ENCODE data around the gene MACROD1. TPM values are rescaled to one million over a fixed set of nuclear protein-coding genes. Genes with fewer than 3 reads are reported as not detected.
A peak's percentile ranks its signal among the peaks of the same experiment; 100 is the strongest.
"Not testable (repeated sequence)": the region's sequence is repeated elsewhere in the genome, so short reads cannot be mapped to it uniquely, and the experiment has no call there.

Gene MACROD1
- total RNA-seq, 2 experiments from 2014 or later: 38.7 to 48.6 TPM

- intact Hi-C loops (cut with micrococcal nuclease): loop anchor here (1.0 kb wide), 7 partner anchors 12 to 443 kb away; partner anchors contain the start of genes ESRRA and OTUB1
- no peaks in the 10 kb centered on the region for H3K27me3 Mint-ChIP-seq (ENCODE audit: low read depth)
Measured at GRCh38 chr11:63974259-63975143, 191.4 kb downstream of the MACROD1 start, which contains the start of gene COX8A. Gene COX8A, plus strand, starts transcription at chr11:63974620. Its CDS starts 61 bp downstream, at chr11:63974681.

GRCh38 chr11:63973912-63974258 lies 192.0 kb downstream of the MACROD1 start:
- intact Hi-C loops (cut with micrococcal nuclease): loop anchor here (1.0 kb wide), 7 partner anchors 12 to 443 kb away; partner anchors contain the start of genes ESRRA and OTUB1
- H3K36me3 Mint-ChIP-seq (ENCODE audit: low read depth): peaks cover 20% of the 10 kb centered on the region
- H3K9me3 Mint-ChIP-seq; DNase-seq; H3K27me3 Mint-ChIP-seq (ENCODE audit: low read depth): not testable (repeated sequence)
- CTCF ChIA-PET: interaction anchor here (0.6 to 2.3 kb wide), 3 partner anchors 28 to 211 kb away, joined by 3 to 9 read pairs (median 3); no protein-coding TSS in a partner anchor
- peak overlapping the region; percentile 95 for H3K4me3 Mint-ChIP-seq
- H3K4me1 Mint-ChIP-seq (ENCODE audit: low read depth): peaks cover 27% of the 10 kb centered on the region
- H3K27ac Mint-ChIP-seq: peak overlapping the region; percentile 98

More at GRCh38 chr11:63974259-63975143, 191.4 kb downstream of the MACROD1 start, which contains the start of gene COX8A:
- Mint-ChIP-seq H3K4me3 (peak within 1 kb of the TSS; percentile 95), H3K9me3 (no peaks in the 10 kb centered on the region), H3K4me1 (ENCODE audit: low read depth) (peaks cover 27% of the 10 kb centered on the region), H3K36me3 (ENCODE audit: low read depth) (peaks cover 22% of the 10 kb centered on the region), H3K27ac (peak within 1 kb of the TSS; percentile 98)
- peak; percentile 99 for DNase-seq
- CTCF ChIA-PET: interaction anchor here (0.6 to 2.3 kb wide), 3 partner anchors 29 to 210 kb away, joined by 3 to 9 read pairs (median 3); no protein-coding TSS in a partner anchor

GRCh38 chr11:63970902-63971301 lies 195.0 kb downstream of the MACROD1 start:
- peaks cover 6% of the 10 kb centered on the region for H3K36me3 Mint-ChIP-seq (ENCODE audit: low read depth)
- H3K9me3 Mint-ChIP-seq: no peaks in the 10 kb centered on the region
- intact Hi-C loops (cut with micrococcal nuclease): no loop called here
- peaks cover 11% of the 10 kb centered on the region for H3K4me1 Mint-ChIP-seq (ENCODE audit: low read depth)
- H3K27ac Mint-ChIP-seq: no peak overlapping the region
- no peaks in the 10 kb centered on the region for H3K27me3 Mint-ChIP-seq (ENCODE audit: low read depth)
- H3K4me3 Mint-ChIP-seq: no peak overlapping the region
- CTCF ChIA-PET: interaction anchor here (0.9 kb wide), 1 partner anchor 134 kb away, joined by 3 read pairs; no protein-coding TSS in a partner anchor
- DNase-seq: no peak

GRCh38 chr11:63969461-63969860 lies 196.5 kb downstream of the MACROD1 start:
- Mint-ChIP-seq H3K4me1 (ENCODE audit: low read depth) (peaks cover 7% of the 10 kb centered on the region), H3K9me3 (no peaks in the 10 kb centered on the region), H3K4me3 (no peak overlapping the region), H3K27me3 (ENCODE audit: low read depth) (no peaks in the 10 kb centered on the region), H3K36me3 (ENCODE audit: low read depth) (peaks cover under 1% of the 10 kb centered on the region), H3K27ac (no peak overlapping the region)
- no peak for DNase-seq
- CTCF ChIA-PET: interaction anchor here (1.0 kb wide), 1 partner anchor 25 kb away, joined by 4 read pairs; no protein-coding TSS in a partner anchor
- intact Hi-C loops (cut with micrococcal nuclease): no loop called here

- no peaks in the 10 kb centered on the region for H3K27me3 Mint-ChIP-seq (ENCODE audit: low read depth)
- CTCF ChIA-PET: interaction anchor here (1.0 kb wide), 1 partner anchor 184 kb away, joined by 3 read pairs; no protein-coding TSS in a partner anchor
- H3K36me3 Mint-ChIP-seq (ENCODE audit: low read depth): no peaks in the 10 kb centered on the region
- H3K9me3 Mint-ChIP-seq: no peaks in the 10 kb centered on the region
- H3K4me3 Mint-ChIP-seq: no peak overlapping the region
- no peak for DNase-seq
- intact Hi-C loops (cut with micrococcal nuclease): no loop called here
- peaks cover 3% of the 10 kb centered on the region for H3K4me1 Mint-ChIP-seq (ENCODE audit: low read depth)
- no peak overlapping the region for H3K27ac Mint-ChIP-seq
Measured at GRCh38 chr11:63966444-63966843, 199.5 kb downstream of the MACROD1 start.

- H3K4me1 Mint-ChIP-seq (ENCODE audit: low read depth); H3K9me3 Mint-ChIP-seq; CTCF ChIA-PET; H3K27ac Mint-ChIP-seq; H3K4me3 Mint-ChIP-seq; H3K27me3 Mint-ChIP-seq (ENCODE audit: low read depth); H3K36me3 Mint-ChIP-seq (ENCODE audit: low read depth); DNase-seq; intact Hi-C loops (cut with micrococcal nuclease): not testable (repeated sequence)
Measured at GRCh38 chr11:63963895-63964294, 202.0 kb downstream of the MACROD1 start.

GRCh38 chr11:63961608-63962412 lies 204.1 kb downstream of the MACROD1 start:
- CTCF ChIA-PET: interaction anchor here (0.6 to 1.7 kb wide), 4 partner anchors 16 to 623 kb away, joined by 3 to 8 read pairs (median 4); partner anchors contain the start of gene MARK2
- H3K4me1 Mint-ChIP-seq (ENCODE audit: low read depth): peaks cover 3% of the 10 kb centered on the region
- H3K27me3 Mint-ChIP-seq (ENCODE audit: low read depth): no peaks in the 10 kb centered on the region
- H3K27ac Mint-ChIP-seq: no peak overlapping the region
- H3K9me3 Mint-ChIP-seq: no peaks in the 10 kb centered on the region
- no peak overlapping the region for H3K4me3 Mint-ChIP-seq
- no peaks in the 10 kb centered on the region for H3K36me3 Mint-ChIP-seq (ENCODE audit: low read depth)
- no peak for DNase-seq
- intact Hi-C loops (cut with micrococcal nuclease): no loop called here

- H3K4me1 Mint-ChIP-seq (ENCODE audit: low read depth): peaks cover 3% of the 10 kb centered on the region
- H3K27me3 Mint-ChIP-seq (ENCODE audit: low read depth): no peaks in the 10 kb centered on the region
- no peak for DNase-seq
- H3K36me3 Mint-ChIP-seq (ENCODE audit: low read depth): peaks cover 6% of the 10 kb centered on the region
- no peaks in the 10 kb centered on the region for H3K9me3 Mint-ChIP-seq
- CTCF ChIA-PET: interaction anchor here (0.7 to 1.1 kb wide), 2 partner anchors 11 to 12 kb away, joined by 3 to 4 read pairs; no protein-coding TSS in a partner anchor
- no peak overlapping the region for H3K27ac Mint-ChIP-seq
- no peak overlapping the region for H3K4me3 Mint-ChIP-seq
- intact Hi-C loops (cut with micrococcal nuclease): no loop called here
Measured at GRCh38 chr11:63958008-63958407, 207.9 kb downstream of the MACROD1 start.

- H3K4me1 Mint-ChIP-seq (ENCODE audit: low read depth): peaks cover 20% of the 10 kb centered on the region
- H3K27ac Mint-ChIP-seq: peak overlapping the region; percentile 26
- CTCF ChIA-PET: interaction anchor here (0.6 to 2.5 kb wide), 3 partner anchors 115 to 362 kb away, joined by 3 to 22 read pairs (median 3); no protein-coding TSS in a partner anchor
- peaks cover 10% of the 10 kb centered on the region for H3K36me3 Mint-ChIP-seq (ENCODE audit: low read depth)
- no peak for DNase-seq
- H3K9me3 Mint-ChIP-seq: no peaks in the 10 kb centered on the region
- H3K4me3 Mint-ChIP-seq: no peak overlapping the region
- intact Hi-C loops (cut with micrococcal nuclease): no loop called here
- H3K27me3 Mint-ChIP-seq (ENCODE audit: low read depth): no peaks in the 10 kb centered on the region
Measured at GRCh38 chr11:63952570-63952969, 213.3 kb downstream of the MACROD1 start.

- peaks cover 10% of the 10 kb centered on the region for H3K36me3 Mint-ChIP-seq (ENCODE audit: low read depth)
- DNase-seq: peak; percentile 60
- no peaks in the 10 kb centered on the region for H3K9me3 Mint-ChIP-seq
- H3K4me1 Mint-ChIP-seq (ENCODE audit: low read depth): peaks cover 20% of the 10 kb centered on the region
- CTCF ChIA-PET: interaction anchor here (0.6 to 2.5 kb wide), 2 partner anchors 115 to 362 kb away, joined by 3 to 22 read pairs; no protein-coding TSS in a partner anchor
- intact Hi-C loops (cut with micrococcal nuclease): no loop called here
- H3K27ac Mint-ChIP-seq: peak overlapping the region; percentile 26
- no peaks in the 10 kb centered on the region for H3K27me3 Mint-ChIP-seq (ENCODE audit: low read depth)
- no peak overlapping the region for H3K4me3 Mint-ChIP-seq
Measured at GRCh38 chr11:63951779-63952536, 214.0 kb downstream of the MACROD1 start.
